Adrenal gland (tissue), 12 donors: ENCODE data around the gene ATP6V0D1. TPM values are rescaled to one million over a fixed set of nuclear protein-coding genes. Genes with fewer than 3 reads are reported as not detected.

Source experiments
- DNase-seq, 7 donors: peaks; one replicate each; pipeline ENCODE4 v3.0.0-alpha.2; 2019 to 2020
- H3K27ac ChIP-seq, 5 donors: fragments of 200-600 bp; sonication (generic) in 4 of 5; 1 replicate in 3 of 5; 2 replicates in 2 of 5; pipeline versions ENCODE4 v1.5.1 to v1.8.0; 2016 to 2020; ENCODE audit warnings: mild to moderate bottlenecking in 1 of 5
- H3K27me3 ChIP-seq: fragments of 200-600 bp; 2 replicates; pipeline ENCODE4 v1.8.0; 2021
- H3K36me3 ChIP-seq, 2 donors: fragments of 200-600 bp; replicated peaks in 1 of 2; 1 replicate in 1 of 2; 2 replicates in 1 of 2; pipeline versions ENCODE4 v1.5.1 to v1.8.0; 2018 to 2022
- H3K4me1 ChIP-seq, 2 donors: fragments of 200-600 bp; replicated peaks in 1 of 2; 1 replicate in 1 of 2; 2 replicates in 1 of 2; pipeline versions ENCODE4 v1.5.1 to v1.8.0; 2018 to 2021
- H3K4me3 ChIP-seq, 4 donors: fragments of 200-600 bp; sonication (generic) in 3 of 4; one replicate each; pipeline ENCODE4 v1.5.1; 2016 to 2018
- H3K9me3 ChIP-seq, 3 donors: fragments of 200-600 bp; sonication (generic) in 1 of 3; replicated peaks in 1 of 3; 1 replicate in 2 of 3; 2 replicates in 1 of 3; pipeline versions ENCODE4 v1.5.1 to v1.8.0; 2016 to 2021
- CTCF ChIP-seq, 6 experiments: fragments of 450-650 bp in 4 of 6; fragments of 200-600 bp in 2 of 6; sonication (generic) in 1 of 6; IDR thresholded peaks; 1 replicate in 5 of 6; 2 replicates in 1 of 6; pipeline versions ENCODE4 v1.5.1 to v1.8.0; 2016 to 2021; ENCODE audit warnings: antibody characterized with exemption in 6 of 6, mild to moderate bottlenecking in 2 of 6, moderate library complexity in 1 of 6
- POLR2A ChIP-seq, 2 donors: fragments of 450-650 bp; IDR thresholded peaks; one replicate each; pipeline ENCODE4 v1.6.1; 2017; ENCODE audit warnings: antibody characterized with exemption in 2 of 2, mild to moderate bottlenecking in 2 of 2, moderate library complexity in 1 of 2
- WGBS, 4 donors: extraction: QIAGEN DNeasy Blood & Tissue Kit in 2 of 4; methylation state at CpG; one replicate each; pipeline versions ENCODE4 v1.1.5 to v1.1.7; 2013 to 2017; 5-methylcytosine and 5-hydroxymethylcytosine counted together
- intact Hi-C, 2 donors: fragments of 100-400 bp; cut with DNase I; formaldehyde crosslinking; loops; one replicate each; pipeline versions ENCODE4 v1.14.1 to v1.15.0; 2022 to 2023
- polyA plus RNA-seq, 3 donors: library from polyadenylated mRNA; stranded (reverse); fragments of 200-250 nt in 2 of 3; fragments of 350-450 nt in 1 of 3; fragmentation: Illumina TruSeq in 1 of 3; extraction: RNeasy Lipid Tissue Mini Kit (QIAGEN cat#74804) in 1 of 3; gene quantifications; one replicate each; pipeline ENCODE4 v1.2.3, GENCODE V29; 2013 to 2014
- total RNA-seq, 9 donors: library from RNA; depleted of rRNA in 4 of 9; stranded (reverse); fragments of >200 nt in 4 of 9; fragments of 120-200 nt in 1 of 9; fragmentation: NEBNext Ultra II Directional in 1 of 9; extraction: Animal tissue kit (Norgen Biotek cat#: 25700) in 1 of 9; gene quantifications; one replicate each; pipeline versions ENCODE4 v1.1.0 to v1.2.4, GENCODE V29; 2013 to 2023
- donor health status: healthy with polysubstance abuse.
- donor health status: Bipolar disorder and iron deficiency.
- donor health status: DM: yes; HTN: yes; CAD: no.
- donor health status: DM: no; HTN: no; CAD: no.
- donor health status: DM: no; HTN: no; CAD: no.
- donor health status: DM: yes; HTN: yes; CAD: no.

ATP6V0D1 gene
- total and polyA plus RNA-seq, 12 donors, result 24.1 to 244 (median 144) TPM

GRCh38 chr16:67460961-67461360 is 20.0 kb downstream of the ATP6V0D1 start:
- Histone ChIP-seq H3K27me3 (no peaks in the 10 kb centered on the region), H3K9me3 (no peaks in the 10 kb centered on the region), H3K4me3 (no peak overlapping the region), H3K27ac (no peak overlapping the region), H3K4me1 (peaks cover 84 to 97% of the 10 kb centered on the region in 2 donors), H3K36me3 (no peaks in the 10 kb centered on the region)
- TF ChIP-seq CTCF (IDR thresholded peaks at IDR 0.05), result no peak
- TF ChIP-seq POLR2A (IDR thresholded peaks at IDR 0.05), result no peak
- 80 to 85% (median 81%) methylated on average over 1 to 2 of the region's 2 CpGs for WGBS, 4 donors
- intact Hi-C loops, result no loop called here
- no peak for DNase-seq

- H3K9me3 ChIP-seq, result no peaks in the 10 kb centered on the region
- intact Hi-C loops, result no loop called here
- H3K4me1 ChIP-seq, result peaks cover 76 to 93% of the 10 kb centered on the region in 2 donors
- no peaks in the 10 kb centered on the region for H3K36me3 ChIP-seq
- H3K27me3 ChIP-seq, result no peaks in the 10 kb centered on the region
- peak overlapping the region in 4 of 5 donors; percentile 66 to 86 (median 78) for H3K27ac ChIP-seq
- 50 to 77% (median 72%) methylated on average over 2 to 5 of the region's 5 CpGs for WGBS, 4 donors
- TF ChIP-seq POLR2A (IDR thresholded peaks at IDR 0.05) (no peak), CTCF (IDR thresholded peaks at IDR 0.05) (no peak)
- H3K4me3 ChIP-seq, result no peak overlapping the region
- DNase-seq, result no peak
These were observed 20.8 kb downstream of the ATP6V0D1 start for GRCh38 chr16:67460168-67460567.

GRCh38 chr16:67459861-67460150 is 21.2 kb downstream of the ATP6V0D1 start:
- intact Hi-C loops, result no loop called here
- no peaks in the 10 kb centered on the region for H3K9me3 ChIP-seq

GRCh38 chr16:67459066-67459860 is 21.7 kb downstream of the ATP6V0D1 start:
- Histone ChIP-seq H3K27me3 (no peaks in the 10 kb centered on the region), H3K4me1 (peaks cover 67 to 84% of the 10 kb centered on the region in 2 donors), H3K4me3 (peak overlapping the region in 1 of 4 donors; percentile 23), H3K9me3 (no peaks in the 10 kb centered on the region), H3K27ac (peak overlapping the region in 4 of 5 donors; percentile 66 to 86 (median 78)), H3K36me3 (no peaks in the 10 kb centered on the region)
- intact Hi-C loops, result no loop called here
- 20 to 30% (median 30%) methylated on average over 4 to 7 of the region's 7 CpGs; no CpG with 5 or more reads in 1 of the 4 donors for WGBS, 4 donors
- peak; percentile 79 to 92 (median 90) for DNase-seq
- TF ChIP-seq POLR2A (IDR thresholded peaks at IDR 0.05), result no peak
- peak in 1 of 6 experiments; percentile 7 for TF ChIP-seq CTCF (IDR thresholded peaks at IDR 0.05)

More at GRCh38 chr16:67459861-67460150, 21.2 kb downstream of the ATP6V0D1 start:
- H3K4me3 ChIP-seq, result no peak overlapping the region
- H3K27ac ChIP-seq, result peak overlapping the region in 4 of 5 donors; percentile 66 to 86 (median 78)
- 30 to 63% (median 47%) methylated on average over 2 to 3 of the region's 3 CpGs; no CpG with 5 or more reads in 1 of the 4 donors for WGBS, 4 donors
- H3K4me1 ChIP-seq, result peaks cover 72 to 89% of the 10 kb centered on the region in 2 donors
- H3K36me3 ChIP-seq, result no peaks in the 10 kb centered on the region
- DNase-seq, result no peak
- TF ChIP-seq CTCF (IDR thresholded peaks at IDR 0.05), result no peak
- no peak for TF ChIP-seq POLR2A (IDR thresholded peaks at IDR 0.05)
- no peaks in the 10 kb centered on the region for H3K27me3 ChIP-seq
